ENCODE measurements around the gene CACNG7.

GRCh38 chr19:53892301-53892980 lies 16.6 kb upstream of the CACNG7 start:
- TF ChIP-seq POLR2A (IDR thresholded peaks at IDR 0.05) = no peak
- no peak for TF ChIP-seq CTCF (IDR thresholded peaks at IDR 0.05)
